H9 (cell line): ENCODE data around the gene DMD. TPM values are rescaled to one million over a fixed set of nuclear protein-coding genes. Genes with fewer than 3 reads are reported as not detected.

Experiments
- DNase-seq: peaks from one replicate; pipeline ENCODE4 v3.0.0-alpha.2; 2017
- H2AFZ ChIP-seq: one replicate; pipeline ENCODE4 v1.6.1; 2013; ENCODE audit warnings: mild to moderate bottlenecking, low read length, control low read depth, moderate library complexity
- H2AK5ac ChIP-seq: 2 replicates; pipeline ENCODE4 v1.6.1; 2013; ENCODE audit warnings: low read length, control low read depth, mixed read lengths; ENCODE audit not compliant: insufficient read length
- H2BK120ac ChIP-seq: one replicate; pipeline ENCODE4 v1.6.1; 2013; ENCODE audit warnings: low read depth, mild to moderate bottlenecking, low read length, control low read depth, inconsistent platforms; ENCODE audit not compliant: poor library complexity, severe bottlenecking
- H2BK12ac ChIP-seq: 2 replicates; pipeline ENCODE4 v1.6.1; 2013; ENCODE audit warnings: low read length, control low read depth, mixed read lengths, low read depth; ENCODE audit not compliant: insufficient read length
- H2BK15ac ChIP-seq: 2 replicates; pipeline ENCODE4 v1.6.1; 2013; ENCODE audit warnings: low read depth, low read length, control low read depth
- H2BK20ac ChIP-seq: one replicate; pipeline ENCODE4 v1.6.1; 2013; ENCODE audit warnings: low read depth, mild to moderate bottlenecking, low read length, control low read depth, inconsistent platforms; ENCODE audit not compliant: poor library complexity, severe bottlenecking
- H2BK5ac ChIP-seq: 2 replicates; pipeline ENCODE4 v1.6.1; 2013; ENCODE audit warnings: low read length, control low read depth, mixed read lengths; ENCODE audit not compliant: insufficient read length
- H3K14ac ChIP-seq: 2 replicates; pipeline ENCODE4 v1.6.1; 2013; ENCODE audit warnings: low read length, control low read depth; ENCODE audit not compliant: insufficient read depth
- H3K18ac ChIP-seq: 2 replicates; pipeline ENCODE4 v1.6.1; 2013; ENCODE audit warnings: low read depth, mild to moderate bottlenecking, mixed read lengths, low read length, control low read depth; ENCODE audit not compliant: insufficient read length
- H3K23ac ChIP-seq: 2 replicates; pipeline ENCODE4 v1.6.1; 2013; ENCODE audit warnings: low read length, control low read depth, mixed read lengths, low read depth; ENCODE audit not compliant: insufficient read length
- H3K23me2 ChIP-seq: 2 replicates; pipeline ENCODE4 v1.6.1; 2013; ENCODE audit warnings: low read depth, mild to moderate bottlenecking, mixed read lengths, low read length, control low read depth; ENCODE audit not compliant: insufficient read length, poor library complexity, severe bottlenecking
- H3K27ac ChIP-seq: 2 replicates; pipeline ENCODE4 v1.5.1; 2013; ENCODE audit warnings: low read length, control low read depth, mixed read lengths, low read depth; ENCODE audit not compliant: insufficient read length
- H3K27me3 ChIP-seq: 2 replicates; pipeline ENCODE4 v1.6.1; 2013; ENCODE audit warnings: low read length, control low read depth, inconsistent platforms; ENCODE audit not compliant: insufficient read depth
- H3K4ac ChIP-seq: 2 replicates; pipeline ENCODE4 v1.6.1; 2013; ENCODE audit warnings: low read depth, mild to moderate bottlenecking, control low read depth, inconsistent platforms, low read length, moderate library complexity
- H3K4me1 ChIP-seq: 2 replicates; pipeline ENCODE4 v1.6.1; 2013; ENCODE audit warnings: low read length, control low read depth, inconsistent platforms; ENCODE audit not compliant: insufficient read depth
- H3K4me2 ChIP-seq: 2 replicates; pipeline ENCODE4 v1.6.1; 2013; ENCODE audit warnings: low read length, control low read depth, mixed read lengths; ENCODE audit not compliant: insufficient read length, insufficient read depth
- H3K56ac ChIP-seq: 2 replicates; pipeline ENCODE4 v1.6.1; 2013; ENCODE audit warnings: low read depth, mild to moderate bottlenecking, mixed read lengths, low read length, control low read depth; ENCODE audit not compliant: insufficient read length
- H3K79me1 ChIP-seq: 2 replicates; pipeline ENCODE4 v1.6.1; 2013; ENCODE audit warnings: low read depth, mild to moderate bottlenecking, moderate library complexity, low read length, control low read depth, inconsistent platforms; ENCODE audit not compliant: insufficient read depth, poor library complexity, severe bottlenecking
- H3K79me2 ChIP-seq: 2 replicates; pipeline ENCODE4 v1.6.1; 2013; ENCODE audit warnings: low read length, control low read depth, inconsistent platforms; ENCODE audit not compliant: insufficient read depth
- H3K9ac ChIP-seq: 2 replicates; pipeline ENCODE4 v1.6.1; 2013; ENCODE audit warnings: low read length, control low read depth, mixed read lengths; ENCODE audit not compliant: insufficient read length; ENCODE audit errors: extremely low read depth
- H3K9me3 ChIP-seq: one replicate; pipeline ENCODE4 v1.6.1; 2013; ENCODE audit warnings: low read depth, low read length, inconsistent platforms; ENCODE audit not compliant: control insufficient read depth
- H3T11ph ChIP-seq: one replicate; pipeline ENCODE4 v1.6.1; 2013; ENCODE audit warnings: mild to moderate bottlenecking, low read length, control low read depth, inconsistent platforms
- H4K20me1 ChIP-seq: one replicate; pipeline ENCODE4 v1.6.1; 2013; ENCODE audit not compliant: control insufficient read depth, insufficient read length, insufficient read depth
- H4K5ac ChIP-seq: 2 replicates; pipeline ENCODE4 v1.6.1; 2013; ENCODE audit warnings: low read depth, mild to moderate bottlenecking, mixed read lengths, low read length, control low read depth; ENCODE audit not compliant: insufficient read length
- H4K8ac ChIP-seq: replicated peaks from 2 replicates; pipeline ENCODE4 v1.6.1; 2013; ENCODE audit warnings: low read length, control low read depth, mixed read lengths, low read depth; ENCODE audit not compliant: insufficient read length
- H4K91ac ChIP-seq: 2 replicates; pipeline ENCODE4 v1.6.1; 2013; ENCODE audit warnings: low read depth, mild to moderate bottlenecking, moderate library complexity, mixed read lengths, low read length, control low read depth; ENCODE audit not compliant: insufficient read length
- H3K27ac Mint-ChIP-seq, 3 experiments: 2 replicates in 2 of 3; 3 replicates in 1 of 3; pipeline ENCODE4 v1.8.0; 2020 to 2021; ENCODE audit warnings: mixed read lengths in 3 of 3, mild to moderate bottlenecking in 1 of 3, moderate library complexity in 1 of 3
- H3K27me3 Mint-ChIP-seq: 2 replicates; pipeline ENCODE4 v1.8.0; 2021; ENCODE audit warnings: low read depth, mild to moderate bottlenecking, moderate library complexity, mixed read lengths
- H3K36me3 Mint-ChIP-seq, 3 experiments: 2 replicates in 2 of 3; 3 replicates in 1 of 3; pipeline ENCODE4 v1.8.0; 2020 to 2021; ENCODE audit warnings: low read depth in 3 of 3, mixed read lengths in 3 of 3; ENCODE audit not compliant: insufficient read depth in 1 of 3
- H3K4me1 Mint-ChIP-seq, 2 experiments: 2 replicates each; pipeline ENCODE4 v1.8.0; 2020; ENCODE audit warnings: mixed read lengths in 2 of 2
- H3K4me3 Mint-ChIP-seq, 2 experiments: 2 replicates in 1 of 2; 3 replicates in 1 of 2; pipeline ENCODE4 v1.8.0; 2020 to 2021; ENCODE audit warnings: mild to moderate bottlenecking in 2 of 2, mixed read lengths in 2 of 2, moderate library complexity in 1 of 2
- H3K9me3 Mint-ChIP-seq, 2 experiments: 2 replicates in 1 of 2; 3 replicates in 1 of 2; pipeline ENCODE4 v1.8.0; 2020; ENCODE audit warnings: mild to moderate bottlenecking in 2 of 2, mixed read lengths in 2 of 2, moderate library complexity in 1 of 2
- CTCF ChIP-seq: fragments of 200-600 bp; sonication (generic); conservative IDR thresholded peaks from 3 replicates; pipeline ENCODE4 v1.8.0; 2021; ENCODE audit warnings: antibody characterized with exemption, mild to moderate bottlenecking
- WGBS: extraction: QIAGEN DNeasy Blood & Tissue Kit; methylation state at CpG from one replicate; pipeline ENCODE4 v1.1.7; 2013; ENCODE audit warnings: missing lambda C conversion rate, low lambda C conversion rate, mixed read lengths; ENCODE audit not compliant: insufficient read length; ENCODE audit errors: extremely low coverage; 5-methylcytosine and 5-hydroxymethylcytosine counted together
- total RNA-seq: library from RNA; stranded (reverse); gene quantifications from 2 replicates; pipeline ENCODE4 v1.2.1, GENCODE V29; 2021

Gene DMD
- total RNA-seq, 1 experiment from 2014 or later: 3.8 TPM

- H3K4me1 Mint-ChIP-seq: peaks cover 3 to 10% of the 10 kb centered on the region in 2 experiments
- H3K18ac ChIP-seq: no peak overlapping the region
Measured at GRCh38 chrX:31820430-31821210, 1390.7 kb downstream of the DMD start.

More at GRCh38 chrX:31820430-31821210, 1390.7 kb downstream of the DMD start:
- no peak for DNase-seq
- H3T11ph ChIP-seq: no peak overlapping the region
- Mint-ChIP-seq H3K4me3 (no peak overlapping the region), H3K27ac (no peak overlapping the region), H3K9me3 (peaks cover 50 to 60% of the 10 kb centered on the region in 2 experiments), H3K27me3 (no peaks in the 10 kb centered on the region), H3K36me3 (no peaks in the 10 kb centered on the region)
- no peaks in the 10 kb centered on the region for H4K20me1 ChIP-seq
- H3K4me1 ChIP-seq: 0 out of 2 replicates have a peak, but pooled peaks cover under 1% of the 10 kb centered on the region
- no peak for TF ChIP-seq CTCF
- no peaks in the 10 kb centered on the region for H3K9me3 ChIP-seq
- H3K4me2 ChIP-seq: no peak overlapping the region
- H2AK5ac ChIP-seq: no peak overlapping the region
- no peaks in the 10 kb centered on the region for H3K27me3 ChIP-seq
- no peak overlapping the region for H2BK15ac ChIP-seq
- H3K14ac ChIP-seq: no peak overlapping the region
- H4K8ac ChIP-seq: no peak overlapping the region
- H3K9ac ChIP-seq: no peak overlapping the region
- H2BK120ac ChIP-seq: no peak overlapping the region
- no peak overlapping the region for H4K5ac ChIP-seq
- no peaks in the 10 kb centered on the region for H3K23me2 ChIP-seq
- H2BK20ac ChIP-seq: no peak overlapping the region
- no peak overlapping the region for H4K91ac ChIP-seq
- no peak overlapping the region for H3K23ac ChIP-seq
- no CpG with 5 or more reads among the region's 7 CpGs for WGBS
- no peak overlapping the region for H3K27ac ChIP-seq
- H2BK5ac ChIP-seq: no peak overlapping the region
- no peak overlapping the region for H2BK12ac ChIP-seq
- H3K4ac ChIP-seq: no peak overlapping the region
- H3K79me2 ChIP-seq: no peaks in the 10 kb centered on the region
- H2AFZ ChIP-seq: no peak overlapping the region
- H3K56ac ChIP-seq: no peak overlapping the region
- no peaks in the 10 kb centered on the region for H3K79me1 ChIP-seq
